ENCODE measurements around the gene ICOSLG.
"Not testable (repeated sequence)": the region's sequence is repeated elsewhere in the genome, so short reads cannot be mapped to it uniquely, and the experiment has no call there.

ICOSLG gene

GRCh38 chr21:44227614-44228013 lies 13.1 kb downstream of the ICOSLG start:
- DNase-seq (ENCODE audit: extremely low read depth in 1 of 2, low read depth in 1 of 2), result not testable (repeated sequence)

GRCh38 chr21:44225605-44226004 lies 15.1 kb downstream of the ICOSLG start:
- not testable (repeated sequence) for DNase-seq (ENCODE audit: extremely low read depth in 1 of 2, low read depth in 1 of 2)

GRCh38 chr21:44223334-44223733 lies 17.4 kb downstream of the ICOSLG start:
- not testable (repeated sequence) for DNase-seq (ENCODE audit: extremely low read depth in 1 of 2, low read depth in 1 of 2)

- DNase-seq (ENCODE audit: extremely low read depth in 1 of 2, low read depth in 1 of 2), result not testable (repeated sequence)
Measured at GRCh38 chr21:44220674-44221073, 20.1 kb downstream of the ICOSLG start.

GRCh38 chr21:44218461-44218860 lies 22.3 kb downstream of the ICOSLG start:
- not testable (repeated sequence) for DNase-seq (ENCODE audit: extremely low read depth in 1 of 2, low read depth in 1 of 2)

- not testable (repeated sequence) for DNase-seq (ENCODE audit: extremely low read depth in 1 of 2, low read depth in 1 of 2)
Measured at GRCh38 chr21:44211978-44212377, 28.8 kb downstream of the ICOSLG start.

GRCh38 chr21:44211574-44211973 lies 29.2 kb downstream of the ICOSLG start:
- not testable (repeated sequence) for DNase-seq (ENCODE audit: extremely low read depth in 1 of 2, low read depth in 1 of 2)

- DNase-seq (ENCODE audit: extremely low read depth in 1 of 2, low read depth in 1 of 2), result not testable (repeated sequence)
Measured at GRCh38 chr21:44207860-44208646, 32.7 kb downstream of the ICOSLG start.

- DNase-seq (ENCODE audit: extremely low read depth in 1 of 2, low read depth in 1 of 2), result not testable (repeated sequence)
Measured at GRCh38 chr21:44206698-44207676, 33.8 kb downstream of the ICOSLG start.

- DNase-seq (ENCODE audit: extremely low read depth in 1 of 2, low read depth in 1 of 2), result not testable (repeated sequence)
Measured at GRCh38 chr21:44206187-44206586, 34.6 kb downstream of the ICOSLG start.

GRCh38 chr21:44202590-44203299 lies 38.0 kb downstream of the ICOSLG start:
- not testable (repeated sequence) for DNase-seq (ENCODE audit: extremely low read depth in 1 of 2, low read depth in 1 of 2)

- not testable (repeated sequence) for DNase-seq (ENCODE audit: extremely low read depth in 1 of 2, low read depth in 1 of 2)
Measured at GRCh38 chr21:44199997-44200396, 40.7 kb downstream of the ICOSLG start.

- DNase-seq (ENCODE audit: extremely low read depth in 1 of 2, low read depth in 1 of 2), result no peak
Measured at GRCh38 chr21:44199448-44199847, 41.3 kb downstream of the ICOSLG start.

- DNase-seq (ENCODE audit: extremely low read depth in 1 of 2, low read depth in 1 of 2), result not testable (repeated sequence)
Measured at GRCh38 chr21:44197156-44197516, 43.6 kb downstream of the ICOSLG start.

- DNase-seq (ENCODE audit: extremely low read depth in 1 of 2, low read depth in 1 of 2), result peak in 1 of 2 donors; percentile 64
Measured at GRCh38 chr21:44196212-44197155, 44.3 kb downstream of the ICOSLG start.

- not testable (repeated sequence) for DNase-seq (ENCODE audit: extremely low read depth in 1 of 2, low read depth in 1 of 2)
Measured at GRCh38 chr21:44194888-44195287, 45.9 kb downstream of the ICOSLG start.

- not testable (repeated sequence) for DNase-seq (ENCODE audit: extremely low read depth in 1 of 2, low read depth in 1 of 2)
Measured at GRCh38 chr21:44194451-44194850, 46.3 kb downstream of the ICOSLG start.

GRCh38 chr21:44193108-44193507 lies 47.6 kb downstream of the ICOSLG start:
- not testable (repeated sequence) for DNase-seq (ENCODE audit: extremely low read depth in 1 of 2, low read depth in 1 of 2)

GRCh38 chr21:44190349-44191271 lies 50.1 kb downstream of the ICOSLG start:
- not testable (repeated sequence) for DNase-seq (ENCODE audit: extremely low read depth in 1 of 2, low read depth in 1 of 2)

All from stimulated activated CD8-positive, alpha-beta memory T cell treated with anti-CD3 and anti-CD28 coated beads, Interleukin-7, amount 100 ng/mL, for 48 hours (primary cell).